ENCODE measurements around the gene NYNRIN.

NYNRIN gene

DNA sequence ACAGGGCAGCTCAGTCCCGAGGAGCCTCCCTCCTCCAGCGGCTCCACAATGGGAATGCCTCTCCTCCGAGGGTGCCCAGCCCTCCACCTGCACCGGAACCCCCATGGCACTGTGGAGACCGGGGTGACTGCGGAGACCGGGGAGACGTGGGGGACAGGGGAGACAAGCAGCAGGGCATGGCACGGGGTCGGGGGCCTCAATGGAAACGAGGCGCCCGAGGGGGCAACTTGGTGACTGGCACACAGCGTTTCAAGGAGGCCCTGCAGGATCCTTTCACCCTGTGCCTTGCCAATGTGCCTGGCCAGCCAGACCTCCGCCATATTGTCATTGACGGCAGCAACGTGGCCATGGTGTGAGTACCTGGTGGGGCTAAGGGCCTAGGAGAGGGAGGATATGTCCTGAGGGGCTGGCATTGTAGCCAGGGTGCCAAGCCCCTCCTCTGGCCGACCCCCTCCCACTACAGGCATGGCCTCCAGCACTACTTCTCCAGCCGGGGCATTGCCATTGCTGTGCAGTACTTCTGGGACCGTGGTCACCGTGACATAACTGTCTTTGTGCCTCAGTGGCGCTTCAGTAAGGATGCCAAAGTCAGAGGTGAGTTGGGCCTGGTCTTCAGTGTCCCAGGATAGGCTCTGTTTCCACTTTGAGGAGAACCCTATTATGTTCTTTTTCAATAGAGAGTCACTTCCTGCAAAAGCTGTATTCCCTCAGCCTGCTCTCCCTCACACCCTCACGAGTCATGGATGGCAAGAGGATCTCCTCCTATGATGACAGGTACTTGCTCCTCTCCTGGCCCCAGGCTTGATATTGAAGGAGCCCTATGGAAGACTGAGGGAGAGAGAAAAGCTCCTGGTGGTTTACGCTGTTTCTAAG, 33.7 kb downstream of the NYNRIN start:
- in situ Hi-C loops (cut with MboI; ENCODE audit: low sequenced_read_pairs, unreplicated experiment): loop anchor here (10.0 kb wide), 1 partner anchor 68 kb away; the partner anchor contains the start of gene NFATC4
- TF ChIP-seq, protein P1, sequence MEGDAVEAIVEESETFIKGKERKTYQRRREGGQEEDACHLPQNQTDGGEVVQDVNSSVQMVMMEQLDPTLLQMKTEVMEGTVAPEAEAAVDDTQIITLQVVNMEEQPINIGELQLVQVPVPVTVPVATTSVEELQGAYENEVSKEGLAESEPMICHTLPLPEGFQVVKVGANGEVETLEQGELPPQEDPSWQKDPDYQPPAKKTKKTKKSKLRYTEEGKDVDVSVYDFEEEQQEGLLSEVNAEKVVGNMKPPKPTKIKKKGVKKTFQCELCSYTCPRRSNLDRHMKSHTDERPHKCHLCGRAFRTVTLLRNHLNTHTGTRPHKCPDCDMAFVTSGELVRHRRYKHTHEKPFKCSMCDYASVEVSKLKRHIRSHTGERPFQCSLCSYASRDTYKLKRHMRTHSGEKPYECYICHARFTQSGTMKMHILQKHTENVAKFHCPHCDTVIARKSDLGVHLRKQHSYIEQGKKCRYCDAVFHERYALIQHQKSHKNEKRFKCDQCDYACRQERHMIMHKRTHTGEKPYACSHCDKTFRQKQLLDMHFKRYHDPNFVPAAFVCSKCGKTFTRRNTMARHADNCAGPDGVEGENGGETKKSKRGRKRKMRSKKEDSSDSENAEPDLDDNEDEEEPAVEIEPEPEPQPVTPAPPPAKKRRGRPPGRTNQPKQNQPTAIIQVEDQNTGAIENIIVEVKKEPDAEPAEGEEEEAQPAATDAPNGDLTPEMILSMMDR (IDR thresholded peaks at IDR 0.05; ENCODE audit: borderline replicate concordance, control extremely low read depth, extremely low read depth, insufficient read depth, missing control alignments): no peak
- DNase-seq (ENCODE audit: low spot score): no peak

DNA sequence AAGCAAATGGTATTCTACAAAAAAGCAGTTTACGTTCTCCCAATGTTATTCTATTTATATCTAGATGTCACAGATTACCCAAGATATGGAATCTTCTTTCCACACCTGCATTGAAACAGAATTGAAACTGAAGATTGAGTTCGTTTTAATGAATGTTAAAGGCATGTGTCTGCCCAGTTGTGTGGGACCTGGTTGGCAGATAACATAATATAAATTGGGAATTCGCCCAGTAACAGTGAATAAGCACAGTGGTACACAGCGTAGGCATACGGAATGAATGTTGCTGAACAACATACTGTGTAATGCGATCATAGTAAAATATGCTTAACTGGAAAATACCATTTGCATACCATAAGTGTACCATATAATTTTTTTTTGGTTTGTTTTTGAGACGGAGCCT, 35.2 kb downstream of the NYNRIN start:
- no peak for DNase-seq (ENCODE audit: low spot score)
- TF ChIP-seq, protein P1 (IDR thresholded peaks at IDR 0.05; ENCODE audit: borderline replicate concordance, control extremely low read depth, extremely low read depth, insufficient read depth, missing control alignments): no peak
- in situ Hi-C loops (cut with MboI; ENCODE audit: low sequenced_read_pairs, unreplicated experiment): loop anchor here (10.0 kb wide), 1 partner anchor 69 kb away; the partner anchor contains the start of gene NFATC4

DNA sequence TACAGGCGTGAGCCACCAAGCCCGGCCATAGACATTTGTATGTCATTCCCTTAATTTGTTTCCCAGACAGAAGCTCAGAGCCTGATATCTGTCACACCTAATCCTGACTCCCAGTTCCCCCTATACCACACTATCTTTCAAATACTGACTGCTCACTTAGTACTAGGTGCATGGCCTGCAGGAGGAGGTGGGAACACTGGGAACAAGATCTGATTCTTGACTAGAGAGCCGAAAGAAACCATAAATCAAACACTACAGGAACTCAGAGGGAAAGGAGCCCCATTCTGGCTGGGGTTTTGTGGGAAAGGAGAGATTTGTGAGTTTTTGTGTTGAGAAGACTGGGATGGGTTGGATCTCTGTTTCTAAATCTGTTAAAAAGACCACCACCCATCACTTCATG, 35.9 kb downstream of the NYNRIN start:
- DNase-seq (ENCODE audit: low spot score): no peak
- TF ChIP-seq, protein P1 (IDR thresholded peaks at IDR 0.05; ENCODE audit: borderline replicate concordance, control extremely low read depth, extremely low read depth, insufficient read depth, missing control alignments): no peak
- in situ Hi-C loops (cut with MboI; ENCODE audit: low sequenced_read_pairs, unreplicated experiment): loop anchor here (5.0 to 10.0 kb wide), 2 partner anchors 70 to 112 kb away; partner anchors contain the start of gene NFATC4

DNA sequence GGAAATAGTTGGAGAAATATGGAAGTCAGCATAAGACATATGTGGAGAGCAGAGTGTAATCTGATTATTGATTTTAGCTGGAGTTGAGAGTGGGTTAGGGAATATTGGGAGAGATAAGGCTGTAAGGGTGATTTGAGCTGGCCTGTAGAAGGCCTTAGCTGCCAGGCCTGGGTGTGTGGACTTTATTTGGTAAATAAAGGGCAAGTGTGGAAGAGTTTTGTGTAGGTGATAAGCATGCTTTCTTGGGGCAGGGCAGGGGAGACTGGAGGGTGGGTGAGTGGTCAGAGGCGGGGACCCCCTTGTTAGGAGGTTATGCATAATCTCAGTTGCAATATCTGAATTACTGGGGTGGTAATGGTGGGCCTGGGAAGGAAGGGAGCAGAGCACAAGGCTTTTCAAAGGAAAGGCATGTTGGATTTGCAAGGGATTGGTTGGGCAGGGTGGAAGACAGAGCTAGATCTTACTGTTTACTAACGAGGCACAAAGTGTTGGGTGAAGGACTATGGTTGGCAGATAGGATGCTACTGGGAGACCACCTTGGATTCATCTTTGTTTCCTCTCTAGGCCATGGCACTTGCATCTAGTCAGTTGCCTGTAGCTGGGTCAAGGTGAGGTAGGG, 36.5 kb downstream of the NYNRIN start:
- no peak for DNase-seq (ENCODE audit: low spot score)
- in situ Hi-C loops (cut with MboI; ENCODE audit: low sequenced_read_pairs, unreplicated experiment): loop anchor here (5.0 to 10.0 kb wide), 2 partner anchors 70 to 113 kb away; partner anchors contain the start of gene NFATC4
- TF ChIP-seq, protein P1 (IDR thresholded peaks at IDR 0.05; ENCODE audit: borderline replicate concordance, control extremely low read depth, extremely low read depth, insufficient read depth, missing control alignments): no peak

DNA sequence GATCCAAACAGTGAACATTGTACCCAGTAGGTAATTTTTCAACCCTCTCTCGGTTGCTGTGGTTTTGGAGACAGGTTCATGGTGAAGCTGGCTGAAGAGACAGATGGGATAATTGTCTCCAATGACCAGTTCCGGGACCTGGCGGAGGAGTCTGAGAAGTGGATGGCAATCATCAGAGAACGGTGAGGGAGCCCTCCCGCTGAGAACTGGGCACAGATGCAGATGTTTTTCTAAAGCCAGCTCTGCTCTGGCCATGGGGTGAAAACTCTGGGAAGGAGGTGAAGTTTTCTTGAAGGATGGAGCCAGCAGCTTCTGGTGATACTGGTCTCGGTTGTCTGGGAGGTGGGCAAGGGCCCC, 37.2 kb downstream of the NYNRIN start:
- in situ Hi-C loops (cut with MboI; ENCODE audit: low sequenced_read_pairs, unreplicated experiment): loop anchor here (5.0 to 10.0 kb wide), 2 partner anchors 71 to 114 kb away; partner anchors contain the start of gene NFATC4
- DNase-seq (ENCODE audit: low spot score): peak; percentile 10
- TF ChIP-seq, protein P1 (IDR thresholded peaks at IDR 0.05; ENCODE audit: borderline replicate concordance, control extremely low read depth, extremely low read depth, insufficient read depth, missing control alignments): no peak

DNA sequence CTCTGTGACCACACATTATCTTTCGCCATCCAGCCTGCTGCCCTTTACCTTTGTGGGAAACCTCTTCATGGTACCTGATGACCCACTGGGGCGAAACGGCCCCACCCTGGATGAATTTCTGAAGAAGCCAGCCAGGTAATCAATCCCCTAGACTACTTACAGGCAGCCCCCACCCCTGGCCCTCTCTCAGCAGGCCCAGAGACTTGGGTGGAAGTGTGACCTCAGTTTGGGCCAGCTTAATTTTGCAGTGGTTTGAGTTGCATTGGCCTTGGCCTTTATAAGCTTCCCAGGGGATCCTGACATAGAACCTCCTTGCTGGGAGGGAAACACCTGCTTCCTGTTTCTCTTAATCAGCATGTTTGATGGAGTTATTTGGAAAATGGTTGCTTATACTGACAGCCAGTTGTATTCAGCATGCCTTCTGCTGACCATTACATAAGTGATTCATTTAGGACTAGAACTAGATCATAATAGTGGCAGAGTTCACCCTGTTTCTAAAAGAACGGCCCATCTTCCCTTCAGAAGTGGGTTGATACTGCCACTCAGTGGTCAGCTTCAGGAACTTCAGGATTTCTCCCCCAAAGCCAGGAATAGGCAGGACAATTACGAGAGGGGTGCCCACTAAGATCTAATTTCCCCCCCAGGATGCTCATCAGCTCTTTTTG, 37.7 kb downstream of the NYNRIN start:
- in situ Hi-C loops (cut with MboI; ENCODE audit: low sequenced_read_pairs, unreplicated experiment): loop anchor here (5.0 to 10.0 kb wide), 2 partner anchors 72 to 114 kb away; partner anchors contain the start of gene NFATC4
- DNase-seq (ENCODE audit: low spot score): peak; percentile 76
- TF ChIP-seq, protein P1 (IDR thresholded peaks at IDR 0.05; ENCODE audit: borderline replicate concordance, control extremely low read depth, extremely low read depth, insufficient read depth, missing control alignments): peak; percentile 57
